Activated CD8-positive, alpha-beta memory T cell treated with anti-CD3 and anti-CD28 coated beads for 48 hours (primary cell): Measurements from ENCODE around the gene INPP5A.
"Not testable (repeated sequence)": the region's sequence is repeated elsewhere in the genome, so short reads cannot be mapped to it uniquely, and the experiment has no call there.

Experiments
- DNase-seq, 3 experiments: peaks; one replicate each; pipeline ENCODE4 v3.0.0-alpha.2; 2020; ENCODE audit warnings: low read depth in 2 of 3, low spot score in 2 of 3

INPP5A gene

GRCh38 chr10:132547421-132547861 lies 9.9 kb downstream of the INPP5A start:
- DNase-seq = no peak

- no peak for DNase-seq
These were observed 10.7 kb downstream of the INPP5A start for GRCh38 chr10:132548106-132548823.

DNA sequence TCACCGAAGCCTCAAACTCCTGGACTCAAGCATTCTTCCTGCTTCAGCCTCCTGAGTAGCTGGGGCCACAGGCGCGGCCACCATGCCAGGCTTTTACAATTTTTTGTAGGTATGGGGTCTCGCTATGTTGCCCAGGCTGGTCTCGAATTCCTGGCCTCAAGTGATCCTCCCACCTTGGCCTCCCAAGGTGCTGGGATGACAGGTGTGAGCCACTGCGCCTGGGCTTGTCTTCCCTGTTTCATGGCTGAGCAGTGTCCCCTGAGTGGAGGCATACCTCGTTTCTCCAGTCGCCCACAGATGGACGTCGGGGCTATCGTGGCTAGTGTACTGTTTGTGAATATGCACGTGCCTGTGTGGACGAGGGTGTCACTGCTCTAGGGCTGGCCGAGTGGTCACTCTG lies 11.3 kb downstream of the INPP5A start:
- DNase-seq = no peak

DNA sequence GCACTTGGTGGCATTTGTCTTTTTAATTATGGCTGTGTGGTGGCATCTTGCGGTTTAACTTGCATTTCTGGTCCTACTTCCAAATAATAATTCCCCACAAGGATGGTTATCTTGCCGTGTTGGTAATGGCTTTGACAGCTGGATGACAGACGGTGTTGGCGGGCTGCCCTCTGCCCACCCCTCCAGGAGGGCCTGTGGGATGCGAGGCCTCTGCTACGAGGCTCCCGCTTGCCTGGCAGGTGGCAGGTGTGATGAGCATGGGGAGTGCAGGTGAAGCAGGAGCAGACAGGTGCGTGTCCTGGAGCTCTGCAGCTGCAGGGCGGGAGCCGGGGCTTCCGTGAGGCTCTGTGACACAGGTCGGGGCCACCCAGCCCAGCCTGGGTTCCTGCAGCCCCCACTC lies 11.8 kb downstream of the INPP5A start:
- DNase-seq = no peak

DNA sequence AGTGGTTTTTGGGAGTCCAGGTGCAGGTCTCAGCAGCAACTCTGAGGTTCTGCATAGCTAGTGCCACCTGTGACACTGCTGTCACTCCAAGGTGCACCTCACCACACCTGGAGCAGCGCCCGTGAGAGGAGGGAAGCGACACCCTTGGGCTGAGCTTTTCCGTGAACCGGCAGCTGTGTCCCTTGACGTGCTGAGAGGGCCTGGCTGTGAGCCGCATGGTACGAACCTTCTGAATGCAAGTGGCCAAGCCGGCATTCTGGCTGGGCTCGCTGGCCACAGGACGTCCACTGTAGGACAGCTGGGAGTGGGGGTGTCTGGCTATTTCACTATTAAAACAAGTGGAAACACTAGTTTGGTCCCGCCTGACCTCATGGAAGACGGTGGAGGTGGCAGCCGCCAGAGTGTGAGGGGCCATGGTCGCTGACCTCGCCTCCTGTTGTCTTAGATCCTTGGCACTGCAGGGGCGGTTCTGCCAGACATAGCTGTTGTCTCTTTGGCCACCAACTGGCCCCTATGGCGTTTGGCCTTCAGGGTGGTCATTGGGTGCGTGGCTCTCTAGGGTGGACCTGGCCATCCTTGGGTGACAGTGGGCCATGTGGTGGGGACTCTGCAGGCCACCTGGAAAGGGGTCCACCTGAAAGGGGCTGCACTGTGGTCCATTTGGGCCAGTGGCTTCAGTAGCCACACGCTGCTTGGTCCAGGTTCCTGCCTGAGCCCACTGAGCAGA lies 12.9 kb downstream of the INPP5A start:
- DNase-seq = no peak

GRCh38 chr10:132551093-132551807 lies 13.7 kb downstream of the INPP5A start:
- no peak for DNase-seq

- DNase-seq = no peak
These were observed 14.2 kb downstream of the INPP5A start for GRCh38 chr10:132551808-132552130.

- DNase-seq = not testable (repeated sequence)
These were observed 15.0 kb downstream of the INPP5A start for GRCh38 chr10:132552635-132553034.

DNA sequence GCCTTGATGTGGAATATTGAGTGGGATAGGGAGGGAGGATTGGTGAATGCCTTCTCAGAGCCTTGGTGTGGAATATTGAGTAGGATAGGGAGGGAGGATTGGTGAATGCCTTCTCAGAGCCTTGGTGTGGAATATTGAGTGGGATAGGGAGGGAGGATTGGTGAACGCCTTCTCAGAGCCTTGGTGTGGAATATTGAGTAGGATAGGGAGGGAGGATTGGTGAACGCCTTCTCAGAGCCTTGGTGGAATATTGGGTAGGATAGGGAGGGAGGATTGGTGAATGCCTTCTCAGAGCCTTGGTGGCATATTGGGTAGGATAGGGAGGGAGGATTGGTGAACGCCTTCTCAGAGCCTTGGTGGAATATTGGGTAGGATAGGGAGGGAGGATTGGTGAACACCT lies 16.0 kb downstream of the INPP5A start:
- not testable (repeated sequence) for DNase-seq

- DNase-seq = no peak
These were observed 16.7 kb downstream of the INPP5A start for GRCh38 chr10:132554053-132554990.

- no peak for DNase-seq
These were observed 17.5 kb downstream of the INPP5A start for GRCh38 chr10:132554991-132555647.

GRCh38 chr10:132555648-132556575 lies 18.3 kb downstream of the INPP5A start:
- DNase-seq = no peak

DNA sequence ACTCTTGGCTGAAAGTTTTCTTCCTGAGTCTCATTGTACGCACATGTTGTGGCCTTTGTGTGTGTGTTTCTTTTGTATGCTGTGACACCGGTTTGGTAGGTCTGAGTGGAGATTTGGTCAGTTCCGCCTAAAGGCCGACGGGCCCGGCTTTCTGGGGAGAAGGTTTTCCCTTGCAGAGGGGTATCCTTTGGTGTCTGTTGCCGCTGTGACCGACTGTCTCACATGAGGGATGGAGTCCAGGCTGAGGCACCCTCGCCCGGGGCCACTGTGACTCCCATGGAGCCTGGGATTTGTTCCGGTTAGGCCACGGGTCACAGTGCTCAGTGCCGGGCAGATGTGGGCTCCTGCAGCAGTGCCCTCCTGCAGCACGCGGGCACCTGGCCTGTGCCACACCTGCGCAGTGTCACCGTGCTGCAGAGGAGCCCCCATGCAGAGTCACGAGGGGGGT lies 19.4 kb downstream of the INPP5A start:
- no peak for DNase-seq

DNA sequence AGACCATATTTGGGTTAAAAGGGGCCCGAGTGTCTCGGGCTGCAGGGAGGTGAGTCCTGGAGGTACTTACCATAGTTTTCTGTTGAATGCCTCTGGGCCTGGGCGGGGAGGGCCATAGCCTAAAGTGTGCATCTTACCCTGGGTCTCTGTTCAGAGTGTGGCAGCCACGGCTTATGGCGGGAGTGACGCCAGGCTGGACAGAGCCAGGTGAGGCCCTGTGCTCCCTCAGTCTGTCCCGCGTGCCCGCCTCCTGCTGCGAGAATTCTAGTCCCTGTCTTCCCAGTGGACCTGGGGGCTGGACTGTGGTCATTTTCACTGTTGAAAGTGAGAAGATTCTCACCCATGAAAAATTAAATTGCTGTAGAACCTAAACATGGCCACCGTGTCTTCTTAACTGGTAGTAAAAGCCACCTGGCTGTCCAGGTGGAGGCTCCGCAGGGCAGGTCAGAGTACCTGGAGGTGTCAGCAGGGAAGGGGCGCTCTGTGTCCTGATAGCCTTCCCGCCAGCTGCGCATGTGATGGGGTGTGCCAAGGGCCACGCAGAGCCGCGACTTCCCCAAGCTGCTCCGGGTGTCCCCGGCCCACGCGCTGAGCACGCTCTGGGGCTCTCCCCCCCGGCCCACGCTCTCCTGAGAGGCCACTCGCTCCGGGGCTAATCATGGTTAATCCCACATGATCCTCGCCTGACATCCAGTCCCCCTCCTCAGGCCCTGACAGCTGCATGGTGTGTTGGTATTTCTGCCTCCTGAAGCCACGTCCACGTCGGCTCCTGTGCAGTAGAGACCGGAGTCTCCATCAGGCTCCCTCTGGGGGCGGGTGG lies 20.3 kb downstream of the INPP5A start:
- no peak for DNase-seq

- no peak for DNase-seq
These were observed 21.2 kb downstream of the INPP5A start for GRCh38 chr10:132558516-132559413.

DNA sequence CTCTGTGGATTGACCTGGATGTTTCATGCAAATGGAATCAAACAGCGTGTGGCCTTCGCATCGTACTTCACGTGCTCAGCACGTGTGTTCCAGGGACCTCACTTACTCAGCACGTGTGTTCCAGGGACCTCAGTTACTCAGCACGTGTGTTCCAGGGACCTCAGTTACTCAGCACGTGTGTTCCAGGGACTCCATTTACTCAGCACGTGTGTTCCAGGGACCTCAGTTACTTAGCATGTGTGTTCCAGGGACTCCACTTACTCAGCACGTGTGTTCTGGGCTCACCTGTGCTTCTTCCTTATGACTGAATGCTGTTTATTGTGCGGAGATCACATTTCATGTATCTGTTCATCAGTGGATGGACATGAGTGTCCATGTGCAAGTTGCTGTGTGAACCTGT lies 22.0 kb downstream of the INPP5A start:
- DNase-seq = no peak

- no peak for DNase-seq
These were observed 22.7 kb downstream of the INPP5A start for GRCh38 chr10:132560241-132560731.
